Large intestine (tissue), 3 donors: ENCODE measurements around the gene SENP2. TPM values are rescaled to one million over a fixed set of nuclear protein-coding genes. Genes with fewer than 3 reads are reported as not detected.
A peak's percentile ranks its signal among the peaks of the same experiment; 100 is the strongest.

Source experiments
- DNase-seq, 2 donors: peaks; one replicate each; pipeline versions ENCODE4 v3.0.0 to v3.0.0-alpha.2; 2013
- H3K27ac ChIP-seq: one replicate; pipeline ENCODE4 v1.5.1; 2013; ENCODE audit warnings: low read length
- H3K27me3 ChIP-seq: 2 replicates; pipeline ENCODE4 v1.6.1; 2013; ENCODE audit warnings: low read length; ENCODE audit not compliant: control insufficient read depth, insufficient read depth
- H3K36me3 ChIP-seq: 2 replicates; pipeline ENCODE4 v1.6.1; 2013; ENCODE audit warnings: low read length; ENCODE audit not compliant: control insufficient read depth, insufficient read depth
- H3K4me1 ChIP-seq: one replicate; pipeline ENCODE4 v1.6.1; 2013; ENCODE audit warnings: low read length; ENCODE audit not compliant: control insufficient read depth, insufficient read depth
- H3K4me3 ChIP-seq: one replicate; pipeline ENCODE4 v1.5.1; 2013; ENCODE audit warnings: low read length
- H3K9me3 ChIP-seq: one replicate; pipeline ENCODE4 v1.6.1; 2013; ENCODE audit warnings: mild to moderate bottlenecking, low read depth, low read length, moderate library complexity; ENCODE audit not compliant: control insufficient read depth
- WGBS: methylation state at CpG from one replicate; pipeline ENCODE4 v1.1.5; 2013; ENCODE audit warnings: low lambda C conversion rate; ENCODE audit not compliant: insufficient coverage; 5-methylcytosine and 5-hydroxymethylcytosine counted together
- polyA plus RNA-seq: library from polyadenylated mRNA; unstranded; fragments of 120-200 nt; gene quantifications from one replicate; pipeline ENCODE4 v1.2.1, GENCODE V29; 2013

SENP2 gene
- polyA plus RNA-seq, 1 donor: 34.6 TPM

- H3K9me3 ChIP-seq: peaks cover 2% of the 10 kb centered on the region
- H3K27me3 ChIP-seq: no peaks in the 10 kb centered on the region
- no peaks in the 10 kb centered on the region for H3K4me1 ChIP-seq
- H3K36me3 ChIP-seq: peaks cover 61% of the 10 kb centered on the region
- H3K4me3 ChIP-seq: no peak overlapping the region
- DNase-seq: peak; percentile 42
- no peak overlapping the region for H3K27ac ChIP-seq
- no CpG with 5 or more reads among the region's 1 CpG for WGBS
These were observed 91.2 kb downstream of the SENP2 start for GRCh38 chr3:185677146-185677829.

DNA sequence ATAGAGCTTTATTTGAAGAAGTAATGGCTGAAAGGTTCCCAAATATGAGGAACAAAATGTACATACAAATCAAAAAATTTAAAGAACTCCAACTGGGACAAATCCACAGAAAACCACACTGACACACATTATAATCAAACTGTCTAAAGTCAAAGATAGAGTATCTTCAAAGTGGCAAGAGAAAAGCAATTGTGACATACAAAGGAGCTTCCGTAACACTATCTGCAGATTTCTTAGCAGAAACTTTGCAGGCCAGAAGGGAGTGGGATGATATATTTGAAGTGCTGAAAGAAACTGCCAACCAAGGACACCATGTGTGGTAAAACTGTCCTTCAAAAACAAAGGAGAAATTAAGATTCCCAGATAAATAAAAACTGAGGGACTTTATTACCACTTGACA is 91.9 kb downstream of the SENP2 start:
- H3K27me3 ChIP-seq: no peaks in the 10 kb centered on the region
- H3K9me3 ChIP-seq: peaks cover 2% of the 10 kb centered on the region
- no peak for DNase-seq
- H3K4me3 ChIP-seq: no peak overlapping the region
- no CpG with 5 or more reads among the region's 1 CpG for WGBS
- no peaks in the 10 kb centered on the region for H3K4me1 ChIP-seq
- no peak overlapping the region for H3K27ac ChIP-seq
- peaks cover 60% of the 10 kb centered on the region for H3K36me3 ChIP-seq

DNA sequence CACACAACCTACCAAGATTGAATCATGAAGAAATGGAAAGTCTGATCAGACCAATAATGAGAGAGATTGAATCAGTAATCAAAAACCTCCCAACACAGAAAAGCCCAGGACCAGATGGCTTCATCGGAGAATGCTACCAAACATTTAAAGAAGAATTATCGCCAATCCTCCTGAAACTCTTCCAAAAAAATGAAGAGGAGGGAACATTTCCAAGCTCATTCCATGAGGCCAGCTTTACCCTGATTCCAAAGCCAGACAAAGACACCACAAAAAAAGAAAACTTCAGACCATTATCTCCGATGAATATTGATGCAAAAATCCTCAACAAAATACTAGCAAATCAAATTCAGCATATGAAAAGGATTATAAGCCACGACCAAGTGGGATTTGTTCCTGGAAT is 94.1 kb downstream of the SENP2 start:
- Histone ChIP-seq H3K4me3 (no peak overlapping the region), H3K4me1 (no peaks in the 10 kb centered on the region), H3K36me3 (peaks cover 54% of the 10 kb centered on the region), H3K9me3 (peaks cover 2% of the 10 kb centered on the region), H3K27ac (no peak overlapping the region), H3K27me3 (no peaks in the 10 kb centered on the region)
- WGBS: 67% methylated on average over 1 of the region's 4 CpGs
- no peak for DNase-seq

Other genes with a start within 250 kb of the SENP2 start
- 52.3 TPM for gene MAP3K13, start 223.2 kb upstream of the SENP2 start, polyA plus RNA-seq
- gene TMEM41A, start 87.3 kb upstream of the SENP2 start, polyA plus RNA-seq: 74.2 TPM
- gene LIPH, start 33.7 kb upstream of the SENP2 start, polyA plus RNA-seq: 6.9 TPM
- 87.7 TPM for gene IGF2BP2, start 238.7 kb downstream of the SENP2 start, polyA plus RNA-seq